ENCODE results near the gene DNAJC11.
"Not testable (repeated sequence)": the region's sequence is repeated elsewhere in the genome, so short reads cannot be mapped to it uniquely, and the experiment has no call there.

DNAJC11 gene

GRCh38 chr1:6704746-6705145 lies 3.1 kb upstream of the DNAJC11 start:
- no peak overlapping the region for H3K4me3 ChIP-seq (ENCODE audit: low read depth in 1 of 2, low read length in 1 of 2)
- no peaks in the 10 kb centered on the region for H3K36me3 ChIP-seq
- H3K9me3 ChIP-seq = no peaks in the 10 kb centered on the region
- H3K27me3 ChIP-seq = peaks cover 19% of the 10 kb centered on the region
- TF ChIP-seq CTCF (IDR thresholded peaks at IDR 0.05) = no peak
- peaks cover 12 to 13% of the 10 kb centered on the region in 2 experiments for H3K4me1 ChIP-seq (ENCODE audit: control insufficient read depth in 1 of 2, insufficient read depth in 1 of 2, low read depth in 1 of 2, low read length in 1 of 2)
- no peak overlapping the region for H3K27ac ChIP-seq

- H3K4me1 ChIP-seq (ENCODE audit: control insufficient read depth in 1 of 2, insufficient read depth in 1 of 2, low read depth in 1 of 2, low read length in 1 of 2) = peaks cover 12 to 13% of the 10 kb centered on the region in 2 experiments
- H3K27ac ChIP-seq = no peak overlapping the region
- no peak overlapping the region for H3K4me3 ChIP-seq (ENCODE audit: low read depth in 1 of 2, low read length in 1 of 2)
- H3K9me3 ChIP-seq = no peaks in the 10 kb centered on the region
- H3K27me3 ChIP-seq = peaks cover 17% of the 10 kb centered on the region
- no peaks in the 10 kb centered on the region for H3K36me3 ChIP-seq
- TF ChIP-seq CTCF (IDR thresholded peaks at IDR 0.05) = no peak
These were observed 1.4 kb upstream of the DNAJC11 start for GRCh38 chr1:6703016-6703415.

- Histone ChIP-seq H3K4me3 (ENCODE audit: low read depth in 1 of 2, low read length in 1 of 2) (peak overlapping the region; percentile 74 to 80), H3K27me3 (no peaks in the 10 kb centered on the region), H3K27ac (peak overlapping the region; percentile 50), H3K4me1 (ENCODE audit: control insufficient read depth in 1 of 2, insufficient read depth in 1 of 2, low read depth in 1 of 2, low read length in 1 of 2) (peaks cover 12 to 13% of the 10 kb centered on the region in 2 experiments), H3K36me3 (no peaks in the 10 kb centered on the region), H3K9me3 (no peaks in the 10 kb centered on the region)
- no peak for TF ChIP-seq CTCF (IDR thresholded peaks at IDR 0.05)
These were observed 671 bp downstream of the DNAJC11 start for GRCh38 chr1:6700853-6701436.

- H3K27me3 ChIP-seq; H3K4me3 ChIP-seq (ENCODE audit: low read depth in 1 of 2, low read length in 1 of 2); H3K9me3 ChIP-seq; H3K27ac ChIP-seq; H3K36me3 ChIP-seq: not testable (repeated sequence)
- peaks cover 12 to 13% of the 10 kb centered on the region in 2 experiments for H3K4me1 ChIP-seq (ENCODE audit: control insufficient read depth in 1 of 2, insufficient read depth in 1 of 2, low read depth in 1 of 2, low read length in 1 of 2)
These were observed 1.7 kb downstream of the DNAJC11 start for GRCh38 chr1:6699915-6700314.

- Histone ChIP-seq H3K27ac (no peak overlapping the region), H3K9me3 (no peaks in the 10 kb centered on the region)
These were observed 5.7 kb downstream of the DNAJC11 start for GRCh38 chr1:6695868-6696267.

More at GRCh38 chr1:6695868-6696267, 5.7 kb downstream of the DNAJC11 start:
- TF ChIP-seq CTCF (IDR thresholded peaks at IDR 0.05) = no peak
- Histone ChIP-seq H3K36me3 (no peaks in the 10 kb centered on the region), H3K4me1 (ENCODE audit: control insufficient read depth in 1 of 2, insufficient read depth in 1 of 2, low read depth in 1 of 2, low read length in 1 of 2) (peaks cover 2 to 3% of the 10 kb centered on the region in 2 experiments), H3K27me3 (no peaks in the 10 kb centered on the region), H3K4me3 (ENCODE audit: low read depth in 1 of 2, low read length in 1 of 2) (no peak overlapping the region)
